ENCODE results near the gene SPA17. TPM values are rescaled to one million over a fixed set of nuclear protein-coding genes. Genes with fewer than 3 reads are reported as not detected.

The SPA17 gene
- total RNA-seq, 2 experiments from 2014 or later = 5.1 to 5.5 TPM

- Histone ChIP-seq H3K36me3 (ENCODE audit: insufficient read depth, low read length) (no peaks in the 10 kb centered on the region), H3K4me2 (ENCODE audit: low read length) (peak overlapping the region; percentile 86), H3K27ac (ENCODE audit: low read depth, low read length, poor library complexity, severe bottlenecking) (peak overlapping the region; percentile 21), H3K4me3 (ENCODE audit: low read depth, low read length, poor library complexity, severe bottlenecking) (peak overlapping the region; percentile 79), H3K9me2 (ENCODE audit: insufficient read depth, low read length) (no peaks in the 10 kb centered on the region), H3K79me2 (ENCODE audit: insufficient read depth, low read depth, low read length) (no peaks in the 10 kb centered on the region), H4K20me1 (ENCODE audit: insufficient read depth, low read length) (no peaks in the 10 kb centered on the region), H3K4me1 (ENCODE audit: insufficient read depth, low read length, poor library complexity, severe bottlenecking) (peaks cover 45% of the 10 kb centered on the region), H2AFZ (ENCODE audit: low read length) (peak overlapping the region; percentile 86), H3K9me3 (ENCODE audit: low read length) (peaks cover 5% of the 10 kb centered on the region; the same call in 1 of the 2 replicates)
- peak; percentile 11 for DNase-seq (ENCODE audit: low spot score)
- ChIA-PET CTCF (ENCODE audit: unreplicated experiment) (no interaction called here), POLR2A (interaction anchor here (0.8 to 2.4 kb wide), 7 partner anchors 9 to 281 kb away, joined by 3 to 9 read pairs (median 4); no protein-coding TSS in a partner anchor)
- intact Hi-C loops (cut with micrococcal nuclease; ENCODE audit: unreplicated experiment) = loop anchor here (2.0 kb wide), 1 partner anchor 282 kb away; the partner anchor contains the start of gene CCDC15
- no TSS peak for BruUV-seq (replicated peaks)
- TF ChIP-seq CTCF (conservative IDR thresholded peaks at IDR 0.05; ENCODE audit: low read length) (no peak), EZH2phosphoT487 (IDR thresholded peaks at IDR 0.05; ENCODE audit: borderline replicate concordance, low read depth, low read length) (no peak)
Observed at GRCh38 chr11:124672536-124673215, 1.0 kb upstream of the SPA17 start.

GRCh38 chr11:124674168-124674517 lies 439 bp downstream of the SPA17 start:
- H3K27ac ChIP-seq (ENCODE audit: low read depth, low read length, poor library complexity, severe bottlenecking) = peak overlapping the region; percentile 30
- H3K4me3 ChIP-seq (ENCODE audit: low read depth, low read length, poor library complexity, severe bottlenecking) = peak overlapping the region; percentile 79
- H3K36me3 ChIP-seq (ENCODE audit: insufficient read depth, low read length) = no peaks in the 10 kb centered on the region
- BruUV-seq (replicated peaks) = no TSS peak
- H4K20me1 ChIP-seq (ENCODE audit: insufficient read depth, low read length) = no peaks in the 10 kb centered on the region
- peaks cover 45% of the 10 kb centered on the region for H3K4me1 ChIP-seq (ENCODE audit: insufficient read depth, low read length, poor library complexity, severe bottlenecking)
- H3K79me2 ChIP-seq (ENCODE audit: insufficient read depth, low read depth, low read length) = no peaks in the 10 kb centered on the region
- H3K9me2 ChIP-seq (ENCODE audit: insufficient read depth, low read length) = no peaks in the 10 kb centered on the region
- ChIA-PET POLR2A (interaction anchor here (0.6 to 2.4 kb wide), 8 partner anchors 10 to 1587 kb away, joined by 3 to 9 read pairs (median 3); partner anchors contain the start of gene MSANTD2), CTCF (ENCODE audit: unreplicated experiment) (no interaction called here)
- H3K9me3 ChIP-seq (ENCODE audit: low read length) = peaks cover 5% of the 10 kb centered on the region; the same call in 1 of the 2 replicates
- intact Hi-C loops (cut with micrococcal nuclease; ENCODE audit: unreplicated experiment) = no loop called here
- H3K4me2 ChIP-seq (ENCODE audit: low read length) = peak overlapping the region; percentile 86
- TF ChIP-seq CTCF (conservative IDR thresholded peaks at IDR 0.05; ENCODE audit: low read length) (no peak), EZH2phosphoT487 (IDR thresholded peaks at IDR 0.05; ENCODE audit: borderline replicate concordance, low read depth, low read length) (no peak)
- H2AFZ ChIP-seq (ENCODE audit: low read length) = peak overlapping the region; percentile 83; the same call in 1 of the 2 replicates
- DNase-seq (ENCODE audit: low spot score) = no peak

- ChIA-PET CTCF (ENCODE audit: unreplicated experiment) (no interaction called here), POLR2A (interaction anchor here (1.3 to 2.4 kb wide), 3 partner anchors 62 to 89 kb away, joined by 3 to 9 read pairs (median 3); no protein-coding TSS in a partner anchor)
- Histone ChIP-seq H3K9me3 (ENCODE audit: low read length) (peaks cover 5% of the 10 kb centered on the region; the same call in 1 of the 2 replicates), H3K27ac (ENCODE audit: low read depth, low read length, poor library complexity, severe bottlenecking) (no peak overlapping the region), H3K4me1 (ENCODE audit: insufficient read depth, low read length, poor library complexity, severe bottlenecking) (peaks cover 41% of the 10 kb centered on the region), H2AFZ (ENCODE audit: low read length) (peak overlapping the region; percentile 83; the same call in 1 of the 2 replicates), H3K79me2 (ENCODE audit: insufficient read depth, low read depth, low read length) (no peaks in the 10 kb centered on the region), H3K36me3 (ENCODE audit: insufficient read depth, low read length) (no peaks in the 10 kb centered on the region), H3K9me2 (ENCODE audit: insufficient read depth, low read length) (no peaks in the 10 kb centered on the region), H3K4me2 (ENCODE audit: low read length) (peak overlapping the region; percentile 86), H3K4me3 (ENCODE audit: low read depth, low read length, poor library complexity, severe bottlenecking) (peak overlapping the region; percentile 79), H4K20me1 (ENCODE audit: insufficient read depth, low read length) (no peaks in the 10 kb centered on the region)
- no peak for DNase-seq (ENCODE audit: low spot score)
- no TSS peak for BruUV-seq (replicated peaks)
- intact Hi-C loops (cut with micrococcal nuclease; ENCODE audit: unreplicated experiment) = no loop called here
- TF ChIP-seq EZH2phosphoT487 (IDR thresholded peaks at IDR 0.05; ENCODE audit: borderline replicate concordance, low read depth, low read length) = no peak
Observed at GRCh38 chr11:124674571-124674970, 867 bp downstream of the SPA17 start.

Measured in OCI-LY7 (cell line).